Measurements from ENCODE around the gene HCN1.

Gene HCN1

GRCh38 chr5:45684118-45684517, 12.1 kb downstream of the HCN1 start:
- DNase-seq (ENCODE audit: low read depth, low spot score): no peak
- no peak for TF ChIP-seq CTCF (IDR thresholded peaks at IDR 0.05; ENCODE audit: low read depth, low read length)
- in situ Hi-C loops (cut with HindIII; ENCODE audit: low sequenced_read_pairs): no loop called here
- no peak overlapping the region for H3K4me3 ChIP-seq (ENCODE audit: low read depth, low read length)

- in situ Hi-C loops (cut with HindIII; ENCODE audit: low sequenced_read_pairs): no loop called here
- DNase-seq (ENCODE audit: low read depth, low spot score): no peak
- no peak for TF ChIP-seq CTCF (IDR thresholded peaks at IDR 0.05; ENCODE audit: low read depth, low read length)
- H3K4me3 ChIP-seq (ENCODE audit: low read depth, low read length): no peak overlapping the region
Measured at GRCh38 chr5:45680950-45681349, 15.2 kb downstream of the HCN1 start.

GRCh38 chr5:45677524-45677923, 18.7 kb downstream of the HCN1 start:
- no peak for TF ChIP-seq CTCF (IDR thresholded peaks at IDR 0.05; ENCODE audit: low read depth, low read length)
- H3K4me3 ChIP-seq (ENCODE audit: low read depth, low read length): no peak overlapping the region
- DNase-seq (ENCODE audit: low read depth, low spot score): no peak
- in situ Hi-C loops (cut with HindIII; ENCODE audit: low sequenced_read_pairs): no loop called here

GRCh38 chr5:45672271-45672670, 23.9 kb downstream of the HCN1 start:
- H3K4me3 ChIP-seq (ENCODE audit: low read depth, low read length): no peak overlapping the region
- in situ Hi-C loops (cut with HindIII; ENCODE audit: low sequenced_read_pairs): no loop called here
- TF ChIP-seq CTCF (IDR thresholded peaks at IDR 0.05; ENCODE audit: low read depth, low read length): no peak
- no peak for DNase-seq (ENCODE audit: low read depth, low spot score)

- TF ChIP-seq CTCF (IDR thresholded peaks at IDR 0.05; ENCODE audit: low read depth, low read length): no peak
- H3K4me3 ChIP-seq (ENCODE audit: low read depth, low read length): no peak overlapping the region
- no peak for DNase-seq (ENCODE audit: low read depth, low spot score)
- in situ Hi-C loops (cut with HindIII; ENCODE audit: low sequenced_read_pairs): no loop called here
Measured at GRCh38 chr5:45648744-45649143, 47.4 kb downstream of the HCN1 start.

GRCh38 chr5:45643056-45643455, 53.1 kb downstream of the HCN1 start:
- no peak for DNase-seq (ENCODE audit: low read depth, low spot score)
- H3K4me3 ChIP-seq (ENCODE audit: low read depth, low read length): no peak overlapping the region
- TF ChIP-seq CTCF (IDR thresholded peaks at IDR 0.05; ENCODE audit: low read depth, low read length): no peak
- in situ Hi-C loops (cut with HindIII; ENCODE audit: low sequenced_read_pairs): no loop called here

- in situ Hi-C loops (cut with HindIII; ENCODE audit: low sequenced_read_pairs): no loop called here
- DNase-seq (ENCODE audit: low read depth, low spot score): no peak
- TF ChIP-seq CTCF (IDR thresholded peaks at IDR 0.05; ENCODE audit: low read depth, low read length): no peak
- no peak overlapping the region for H3K4me3 ChIP-seq (ENCODE audit: low read depth, low read length)
Measured at GRCh38 chr5:45642370-45642769, 53.8 kb downstream of the HCN1 start.
